Spleen (tissue), 7 donors: ENCODE data around the gene OLA1.

Experiments used
- CTCF ChIP-seq, 11 experiments: fragments of 200-600 bp in 7 of 11; fragments of 450-650 bp in 4 of 11; sonication (generic) in 4 of 11; IDR thresholded peaks in 8 of 11; conservative IDR thresholded peaks in 3 of 11; 1 replicate in 7 of 11; 2 replicates in 4 of 11; pipeline versions ENCODE4 v1.4.0 to v1.8.0; 2016 to 2021; ENCODE audit warnings: antibody characterized with exemption in 11 of 11, inconsistent platforms in 4 of 11, mild to moderate bottlenecking in 1 of 11
- POLR2A ChIP-seq, 3 donors: fragments of 450-650 bp; IDR thresholded peaks; one replicate each; pipeline ENCODE4 v1.5.1; 2017; ENCODE audit warnings: antibody characterized with exemption in 3 of 3, mild to moderate bottlenecking in 1 of 3
- donor health status: DM: no; HTN: no; CAD: no; lungs with moderate emphysema.
- donor health status: DM: no; HTN: no; CAD: no.
- donor health status: DM: no; HTN: no; CAD: no.

GRCh38 chr2:174051068-174051467, 197.3 kb downstream of the OLA1 start:
- TF ChIP-seq CTCF (IDR thresholded peaks at IDR 0.05 in 8 of 11, conservative IDR thresholded peaks at IDR 0.05 in 3 of 11) (no peak), POLR2A (IDR thresholded peaks at IDR 0.05) (no peak)
